ENCODE results near the gene RAB44.

The RAB44 gene

DNA sequence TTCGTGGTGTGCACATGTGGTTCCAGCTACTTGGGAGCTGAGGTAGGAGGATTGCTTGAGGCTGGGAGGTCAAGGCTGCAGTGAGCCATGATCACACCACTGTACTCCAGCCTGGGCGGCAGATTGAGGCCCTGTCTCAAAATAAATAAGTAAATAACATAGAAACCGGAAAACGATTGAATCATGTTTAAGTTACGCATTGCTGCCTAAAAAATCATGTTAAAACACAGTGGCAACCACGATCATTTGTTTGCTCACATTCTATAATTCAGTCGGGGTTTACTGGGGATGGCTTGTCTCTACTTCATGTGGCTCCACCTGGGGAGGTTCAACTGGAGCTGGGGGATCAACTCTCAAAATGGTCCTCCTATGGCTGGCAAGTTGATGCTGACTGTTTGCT is 27.4 kb upstream of the RAB44 start:
- H3K4me3 ChIP-seq (ENCODE audit: low read depth, low read length) = no peak overlapping the region
- TF ChIP-seq, protein P1, sequence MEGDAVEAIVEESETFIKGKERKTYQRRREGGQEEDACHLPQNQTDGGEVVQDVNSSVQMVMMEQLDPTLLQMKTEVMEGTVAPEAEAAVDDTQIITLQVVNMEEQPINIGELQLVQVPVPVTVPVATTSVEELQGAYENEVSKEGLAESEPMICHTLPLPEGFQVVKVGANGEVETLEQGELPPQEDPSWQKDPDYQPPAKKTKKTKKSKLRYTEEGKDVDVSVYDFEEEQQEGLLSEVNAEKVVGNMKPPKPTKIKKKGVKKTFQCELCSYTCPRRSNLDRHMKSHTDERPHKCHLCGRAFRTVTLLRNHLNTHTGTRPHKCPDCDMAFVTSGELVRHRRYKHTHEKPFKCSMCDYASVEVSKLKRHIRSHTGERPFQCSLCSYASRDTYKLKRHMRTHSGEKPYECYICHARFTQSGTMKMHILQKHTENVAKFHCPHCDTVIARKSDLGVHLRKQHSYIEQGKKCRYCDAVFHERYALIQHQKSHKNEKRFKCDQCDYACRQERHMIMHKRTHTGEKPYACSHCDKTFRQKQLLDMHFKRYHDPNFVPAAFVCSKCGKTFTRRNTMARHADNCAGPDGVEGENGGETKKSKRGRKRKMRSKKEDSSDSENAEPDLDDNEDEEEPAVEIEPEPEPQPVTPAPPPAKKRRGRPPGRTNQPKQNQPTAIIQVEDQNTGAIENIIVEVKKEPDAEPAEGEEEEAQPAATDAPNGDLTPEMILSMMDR (IDR thresholded peaks at IDR 0.05; ENCODE audit: borderline replicate concordance, insufficient read depth, low read depth, low read length) = no peak

DNA sequence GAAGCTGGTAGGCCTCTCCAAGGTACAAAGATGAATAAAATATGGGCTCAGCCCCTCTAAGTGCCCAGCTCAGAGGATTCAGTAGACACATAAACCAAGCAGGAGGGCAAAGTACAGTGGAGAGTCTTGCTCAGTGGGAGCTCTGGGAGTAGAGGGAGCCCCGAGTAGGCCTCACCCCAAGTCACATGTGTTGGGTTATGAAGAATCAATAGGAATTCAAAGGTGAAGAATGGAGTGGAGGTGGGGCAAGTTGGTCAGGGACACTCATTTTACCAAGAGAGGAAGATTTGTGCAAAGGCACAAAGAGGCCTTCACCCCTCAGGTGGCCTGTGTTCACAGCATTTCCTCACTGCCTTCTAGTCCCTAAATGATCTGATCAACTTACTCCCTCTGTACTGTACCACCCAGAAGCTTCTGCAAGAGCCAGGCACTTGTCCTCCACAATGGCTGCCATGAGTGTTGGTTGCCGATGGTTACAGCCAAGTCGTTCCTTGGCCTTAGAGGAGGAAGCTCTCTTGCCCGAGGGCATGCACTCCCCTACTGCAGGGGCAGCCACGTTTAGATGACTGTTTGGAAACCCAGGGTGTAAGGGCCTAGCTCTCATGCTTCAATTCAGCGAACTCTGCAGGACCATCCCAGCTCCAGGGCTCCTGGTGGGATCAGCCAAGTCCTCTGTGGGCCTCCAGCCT is 25.8 kb upstream of the RAB44 start:
- TF ChIP-seq, protein P1 (IDR thresholded peaks at IDR 0.05; ENCODE audit: borderline replicate concordance, insufficient read depth, low read depth, low read length) = no peak
- no peak overlapping the region for H3K4me3 ChIP-seq (ENCODE audit: low read depth, low read length)

DNA sequence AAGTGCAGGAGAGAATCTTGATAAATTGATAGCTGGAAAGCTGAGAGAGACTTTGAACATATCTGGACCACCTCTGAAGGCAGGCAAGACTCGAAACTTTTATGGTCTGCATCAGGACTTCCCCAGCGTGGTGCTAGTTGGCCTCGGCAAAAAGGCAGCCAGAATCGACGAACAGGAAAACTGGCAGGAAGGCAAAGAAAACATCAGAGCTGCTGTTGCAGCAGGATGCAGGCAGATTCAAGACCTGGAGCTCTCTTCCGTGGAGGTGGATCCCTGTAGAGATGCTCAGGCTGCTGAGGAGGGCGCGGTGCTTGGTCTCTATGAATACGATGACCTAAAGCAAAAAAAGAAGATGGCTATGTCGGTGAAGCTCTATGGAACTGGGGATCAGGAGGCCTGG is 23.7 kb upstream of the RAB44 start:
- H3K4me3 ChIP-seq (ENCODE audit: low read depth, low read length) = no peak overlapping the region
- TF ChIP-seq, protein P1 (IDR thresholded peaks at IDR 0.05; ENCODE audit: borderline replicate concordance, insufficient read depth, low read depth, low read length) = no peak

DNA sequence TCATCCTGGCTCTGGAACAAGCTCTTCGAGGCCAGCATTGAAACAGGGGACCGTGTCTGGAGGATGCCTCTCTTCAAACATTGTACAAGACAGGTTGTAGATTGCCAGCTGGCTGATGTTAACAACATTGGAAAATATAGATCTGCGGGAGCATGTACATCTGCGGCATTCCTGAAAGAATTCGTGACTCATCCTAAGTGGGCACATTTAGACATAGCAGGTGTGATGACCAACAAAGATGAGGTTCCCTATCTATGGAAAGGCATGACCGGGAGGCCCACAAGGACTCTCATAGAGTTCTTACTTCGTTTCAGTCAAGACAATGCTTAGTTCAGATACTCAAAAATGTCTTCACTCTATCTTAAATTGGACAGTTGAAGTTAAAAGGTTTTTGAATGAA is 22.7 kb upstream of the RAB44 start:
- TF ChIP-seq, protein P1 (IDR thresholded peaks at IDR 0.05; ENCODE audit: borderline replicate concordance, insufficient read depth, low read depth, low read length) = no peak
- H3K4me3 ChIP-seq (ENCODE audit: low read depth, low read length) = no peak overlapping the region

DNA sequence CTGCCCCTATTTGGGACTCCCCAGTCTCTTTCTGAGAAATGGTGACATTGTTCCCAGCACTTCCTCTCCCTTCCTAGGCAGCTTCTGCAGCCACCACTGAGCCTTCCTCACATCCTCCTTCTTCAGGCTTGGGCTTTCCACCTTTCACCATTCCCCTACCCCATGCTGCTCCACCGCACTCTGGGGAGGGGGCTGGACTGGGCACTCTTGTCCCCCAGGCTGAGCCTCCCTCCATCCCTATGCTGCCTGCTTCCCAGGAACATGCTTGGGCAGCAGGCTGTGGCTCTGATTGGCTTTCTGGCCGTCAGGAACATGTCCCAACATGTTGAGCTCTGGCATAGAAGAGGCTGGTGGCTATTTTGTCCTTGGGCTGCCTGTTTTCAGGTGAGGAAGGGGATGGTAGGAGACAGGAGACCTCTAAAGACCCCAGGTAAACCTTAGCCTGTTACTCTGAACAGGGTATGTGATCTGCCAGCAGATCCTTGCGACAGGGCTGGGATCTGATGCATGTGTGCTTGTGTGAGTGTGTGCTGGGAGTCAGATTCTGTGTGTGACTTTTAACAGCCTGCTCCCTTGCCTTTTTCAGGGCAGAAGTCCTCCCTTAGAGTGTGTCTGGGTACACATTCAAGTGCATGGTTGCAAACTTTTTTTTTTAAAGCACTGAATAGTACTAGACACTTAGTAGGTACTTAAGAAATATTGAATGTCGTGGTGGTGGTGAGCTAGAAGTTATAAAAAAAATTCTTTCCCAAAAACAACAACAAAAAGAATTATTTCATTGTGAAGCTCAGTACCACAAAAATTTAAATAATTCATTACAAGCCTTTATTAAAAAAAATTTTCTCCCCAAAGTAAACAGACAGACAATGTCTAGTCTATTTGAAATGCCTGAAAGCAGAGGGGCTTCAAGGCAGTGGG is 21.2 kb upstream of the RAB44 start:
- TF ChIP-seq, protein P1 (IDR thresholded peaks at IDR 0.05; ENCODE audit: borderline replicate concordance, insufficient read depth, low read depth, low read length) = no peak
- H3K4me3 ChIP-seq (ENCODE audit: low read depth, low read length) = peak overlapping the region; percentile 2

DNA sequence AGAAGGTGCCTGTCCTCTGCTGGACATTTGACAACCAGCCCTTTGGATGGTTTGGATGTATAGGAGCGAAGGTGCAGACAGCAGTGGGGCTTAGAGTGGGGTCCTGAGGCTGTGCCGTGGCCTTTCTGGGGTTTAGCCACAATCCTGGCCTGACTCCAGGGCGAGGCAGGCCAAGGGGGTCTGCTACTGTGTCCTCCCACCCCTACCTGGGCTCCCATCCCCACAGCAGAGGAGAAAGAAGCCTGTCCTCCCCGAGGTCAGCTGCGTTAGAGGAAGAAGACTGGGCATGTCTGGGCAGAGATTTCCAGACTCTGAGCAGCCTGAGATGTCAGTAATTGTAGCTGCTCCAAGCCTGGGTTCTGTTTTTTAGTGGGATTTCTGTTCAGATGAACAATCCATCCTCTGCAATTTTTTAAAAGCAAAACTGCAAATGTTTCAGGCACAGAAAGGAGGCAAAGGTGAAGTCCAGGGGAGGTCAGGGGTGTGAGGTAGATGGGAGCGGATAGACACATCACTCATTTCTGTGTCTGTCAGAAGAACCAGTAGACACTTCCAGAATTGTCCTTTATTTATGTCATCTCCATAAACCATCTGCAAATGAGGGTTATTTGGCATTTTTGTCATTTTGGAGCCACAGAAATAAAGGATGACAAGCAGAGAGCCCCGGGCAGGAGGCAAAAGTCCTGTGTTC is 20.4 kb upstream of the RAB44 start:
- no peak overlapping the region for H3K4me3 ChIP-seq (ENCODE audit: low read depth, low read length)
- TF ChIP-seq, protein P1 (IDR thresholded peaks at IDR 0.05; ENCODE audit: borderline replicate concordance, insufficient read depth, low read depth, low read length) = no peak

Data from GM12875 (cell line).